Chondrocyte (in vitro differentiated cells): ENCODE results near the gene ARGLU1. TPM values are rescaled to one million over a fixed set of nuclear protein-coding genes. Genes with fewer than 3 reads are reported as not detected.

ENCODE experiments used
- DNase-seq: peaks from one replicate; pipeline ENCODE4 v3.0.0; 2021; ENCODE audit warnings: mixed read lengths, low spot score
- H3K27ac Mint-ChIP-seq: one replicate; pipeline ENCODE4 v1.8.0; 2021; ENCODE audit warnings: mild to moderate bottlenecking, moderate library complexity, mixed read lengths; ENCODE audit not compliant: unreplicated experiment
- H3K27me3 Mint-ChIP-seq: 2 replicates; pipeline ENCODE4 v1.8.0; 2021; ENCODE audit warnings: low read depth, mixed read lengths
- H3K36me3 Mint-ChIP-seq: 2 replicates; pipeline ENCODE4 v1.8.0; 2021; ENCODE audit warnings: low read depth, mixed read lengths
- H3K4me1 Mint-ChIP-seq: 2 replicates; pipeline ENCODE4 v1.8.0; 2021; ENCODE audit warnings: low read depth, mild to moderate bottlenecking, mixed read lengths
- H3K4me3 Mint-ChIP-seq: one replicate; pipeline ENCODE4 v1.8.0; 2021; ENCODE audit warnings: mild to moderate bottlenecking, moderate library complexity, mixed read lengths; ENCODE audit not compliant: unreplicated experiment
- H3K9me3 Mint-ChIP-seq: 2 replicates; pipeline ENCODE4 v1.8.0; 2021; ENCODE audit warnings: low read depth, mixed read lengths
- total RNA-seq: library from RNA; stranded (reverse); gene quantifications from 3 replicates; pipeline ENCODE4 v1.2.1, GENCODE V29; 2021
- TF ChIP-seq, protein P1 (sequence below): fragments of 200-600 bp; sonication (generic); IDR thresholded peaks from 2 replicates; pipeline ENCODE4 v1.5.0; 2021; ENCODE audit warnings: antibody characterized with exemption, mild to moderate bottlenecking, moderate library complexity

The ARGLU1 gene
- total RNA-seq, 1 donor from 2014 or later: 48.5 TPM

DNA sequence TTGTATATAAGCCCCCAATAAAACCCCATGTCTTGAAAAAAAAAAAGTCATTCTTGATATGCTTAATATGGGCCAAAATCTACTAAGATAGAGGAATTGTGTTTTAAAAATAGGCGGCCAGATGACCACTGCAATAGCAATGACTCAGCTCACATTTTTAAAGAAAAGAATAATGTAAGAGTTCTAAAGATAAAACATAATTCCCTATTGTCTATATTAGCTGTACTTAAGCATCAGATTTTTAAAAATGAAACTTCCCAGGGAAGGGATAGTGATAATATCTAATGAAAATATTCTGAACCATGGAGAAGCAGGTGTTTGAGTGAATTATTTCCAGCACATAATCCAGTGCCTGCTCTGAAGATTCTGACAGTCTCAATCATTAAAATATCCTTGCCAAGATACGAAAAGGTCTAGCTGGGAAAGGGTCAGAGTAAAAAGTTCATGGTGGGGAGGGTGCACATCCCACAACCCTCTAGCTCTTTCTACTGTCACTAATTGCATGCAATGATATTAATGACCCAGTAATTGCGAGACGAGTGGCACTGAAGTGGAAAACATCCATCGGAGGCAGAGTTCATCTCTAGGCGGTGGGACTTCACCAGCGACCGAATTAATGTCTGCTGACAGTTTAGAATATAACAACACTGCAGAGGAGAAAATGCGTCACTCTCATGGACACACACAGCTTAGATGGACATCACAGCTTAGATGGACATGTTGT, 64.0 kb downstream of the ARGLU1 start:
- Mint-ChIP-seq H3K4me3 (no peak overlapping the region), H3K27me3 (no peaks in the 10 kb centered on the region), H3K4me1 (peaks cover 53% of the 10 kb centered on the region), H3K36me3 (peaks cover 1% of the 10 kb centered on the region), H3K9me3 (no peaks in the 10 kb centered on the region), H3K27ac (peak overlapping the region; percentile 80)
- TF ChIP-seq, protein P1, sequence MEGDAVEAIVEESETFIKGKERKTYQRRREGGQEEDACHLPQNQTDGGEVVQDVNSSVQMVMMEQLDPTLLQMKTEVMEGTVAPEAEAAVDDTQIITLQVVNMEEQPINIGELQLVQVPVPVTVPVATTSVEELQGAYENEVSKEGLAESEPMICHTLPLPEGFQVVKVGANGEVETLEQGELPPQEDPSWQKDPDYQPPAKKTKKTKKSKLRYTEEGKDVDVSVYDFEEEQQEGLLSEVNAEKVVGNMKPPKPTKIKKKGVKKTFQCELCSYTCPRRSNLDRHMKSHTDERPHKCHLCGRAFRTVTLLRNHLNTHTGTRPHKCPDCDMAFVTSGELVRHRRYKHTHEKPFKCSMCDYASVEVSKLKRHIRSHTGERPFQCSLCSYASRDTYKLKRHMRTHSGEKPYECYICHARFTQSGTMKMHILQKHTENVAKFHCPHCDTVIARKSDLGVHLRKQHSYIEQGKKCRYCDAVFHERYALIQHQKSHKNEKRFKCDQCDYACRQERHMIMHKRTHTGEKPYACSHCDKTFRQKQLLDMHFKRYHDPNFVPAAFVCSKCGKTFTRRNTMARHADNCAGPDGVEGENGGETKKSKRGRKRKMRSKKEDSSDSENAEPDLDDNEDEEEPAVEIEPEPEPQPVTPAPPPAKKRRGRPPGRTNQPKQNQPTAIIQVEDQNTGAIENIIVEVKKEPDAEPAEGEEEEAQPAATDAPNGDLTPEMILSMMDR: no peak
- no peak for DNase-seq

DNA sequence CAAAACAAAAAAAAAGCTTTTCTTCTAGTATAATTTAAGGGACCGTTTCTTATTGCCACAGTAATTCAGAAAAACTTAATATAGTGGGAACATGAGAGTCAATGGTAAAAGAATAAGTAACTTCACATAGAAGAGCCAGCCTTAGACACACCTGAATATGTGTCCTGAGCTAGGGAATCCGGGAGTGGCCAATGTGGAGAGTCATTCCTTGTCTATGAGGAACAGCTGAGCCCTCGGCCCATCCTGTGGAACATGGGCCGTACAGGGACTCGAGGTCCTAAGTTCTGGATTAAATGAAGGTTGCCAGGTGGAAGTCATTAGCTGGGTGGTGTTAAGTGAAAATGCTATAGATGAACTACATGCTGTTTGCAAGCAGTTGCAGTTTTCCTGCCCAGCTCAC, 64.7 kb downstream of the ARGLU1 start:
- H3K4me1 Mint-ChIP-seq: peaks cover 53% of the 10 kb centered on the region
- H3K27ac Mint-ChIP-seq: peak overlapping the region; percentile 80
- no peaks in the 10 kb centered on the region for H3K9me3 Mint-ChIP-seq
- no peaks in the 10 kb centered on the region for H3K27me3 Mint-ChIP-seq
- no peak overlapping the region for H3K4me3 Mint-ChIP-seq
- TF ChIP-seq, protein P1: no peak
- peaks cover 1% of the 10 kb centered on the region for H3K36me3 Mint-ChIP-seq
- no peak for DNase-seq

DNA sequence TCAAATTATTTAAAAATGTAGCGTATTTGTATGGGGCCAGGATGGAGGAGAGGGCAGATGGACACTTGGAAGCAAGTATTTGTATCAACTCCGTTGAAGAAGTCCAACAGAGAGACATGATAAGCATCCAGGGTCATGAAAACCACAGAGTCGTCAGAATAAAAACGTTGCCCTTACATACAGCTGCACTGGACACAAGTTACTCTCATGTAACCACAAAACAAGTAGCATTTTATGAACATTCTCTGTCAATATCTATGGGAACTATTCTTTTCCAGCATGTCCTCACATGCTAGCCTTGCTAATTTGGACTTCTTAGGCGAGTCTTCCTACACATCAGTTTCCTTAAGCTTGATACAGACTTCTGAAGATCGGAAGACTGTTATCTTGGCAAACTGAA, 67.5 kb downstream of the ARGLU1 start:
- H3K27ac Mint-ChIP-seq: peak overlapping the region; percentile 62
- TF ChIP-seq, protein P1: no peak
- no peak for DNase-seq
- no peak overlapping the region for H3K4me3 Mint-ChIP-seq
- H3K36me3 Mint-ChIP-seq: peaks cover 1% of the 10 kb centered on the region
- H3K27me3 Mint-ChIP-seq: no peaks in the 10 kb centered on the region
- H3K9me3 Mint-ChIP-seq: no peaks in the 10 kb centered on the region
- peaks cover 63% of the 10 kb centered on the region for H3K4me1 Mint-ChIP-seq

DNA sequence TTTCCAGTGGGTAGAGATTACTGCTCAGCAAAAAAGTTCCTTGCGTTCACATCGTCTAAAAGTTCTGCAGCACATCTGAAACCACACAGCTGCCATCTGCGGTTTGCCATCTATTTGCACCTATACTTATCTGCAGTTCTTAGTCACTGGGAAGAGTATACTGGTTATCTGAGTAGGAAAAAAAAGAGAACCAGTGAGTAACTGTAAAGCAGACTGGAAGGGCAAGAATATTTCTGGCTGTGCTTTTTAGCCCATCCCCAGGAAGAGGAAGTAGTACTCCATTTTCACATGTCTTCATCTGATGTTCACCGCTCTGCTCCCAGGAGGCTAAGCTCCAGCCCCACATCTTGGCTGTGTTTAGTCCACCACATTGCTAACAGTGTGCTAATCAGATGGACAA, 68.0 kb downstream of the ARGLU1 start:
- no peak for DNase-seq
- H3K4me1 Mint-ChIP-seq: peaks cover 63% of the 10 kb centered on the region
- no peaks in the 10 kb centered on the region for H3K9me3 Mint-ChIP-seq
- peak overlapping the region; percentile 62 for H3K27ac Mint-ChIP-seq
- H3K27me3 Mint-ChIP-seq: no peaks in the 10 kb centered on the region
- TF ChIP-seq, protein P1: no peak
- peaks cover 1% of the 10 kb centered on the region for H3K36me3 Mint-ChIP-seq
- no peak overlapping the region for H3K4me3 Mint-ChIP-seq

DNA sequence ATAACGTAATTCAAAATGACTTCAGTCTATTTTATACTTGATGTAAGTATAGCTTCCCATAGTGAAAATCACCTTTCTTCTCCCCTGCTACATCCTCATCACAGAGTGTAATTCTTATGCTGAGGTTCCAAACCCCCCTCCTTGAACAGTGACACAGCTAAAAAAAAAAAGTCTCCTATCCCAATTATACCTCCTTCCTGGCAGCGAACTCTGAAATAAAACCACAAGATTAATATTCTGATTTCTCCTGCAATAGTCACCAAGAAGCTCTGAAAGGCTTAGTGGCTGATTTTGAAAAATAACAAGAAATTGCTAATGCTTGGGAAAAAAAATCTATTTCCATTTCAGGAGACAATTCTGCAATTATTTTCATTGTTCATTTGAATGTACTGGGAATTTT, 68.8 kb downstream of the ARGLU1 start:
- Mint-ChIP-seq H3K4me3 (no peak overlapping the region), H3K36me3 (peaks cover 4% of the 10 kb centered on the region), H3K4me1 (peaks cover 59% of the 10 kb centered on the region), H3K27me3 (no peaks in the 10 kb centered on the region), H3K27ac (peak overlapping the region; percentile 57), H3K9me3 (no peaks in the 10 kb centered on the region)
- no peak for DNase-seq
- TF ChIP-seq, protein P1: no peak
